Transverse colon (tissue), 4 donors: Measurements from ENCODE around the gene INKA2. TPM values are rescaled to one million over a fixed set of nuclear protein-coding genes. Genes with fewer than 3 reads are reported as not detected.
"Not testable (repeated sequence)": the region's sequence is repeated elsewhere in the genome, so short reads cannot be mapped to it uniquely, and the experiment has no call there.

ENCODE experiments used
- DNase-seq: peaks from one replicate; pipeline ENCODE4 v3.0.0-alpha.2; 2019
- H3K27ac ChIP-seq, 4 donors: fragments of 200-600 bp; sonication (generic); 2 replicates each; pipeline ENCODE4 v1.5.1; 2016 to 2018; ENCODE audit warnings: inconsistent platforms in 4 of 4
- H3K27me3 ChIP-seq: fragments of 200-600 bp; sonication (generic); 2 replicates; pipeline ENCODE4 v1.5.1; 2017; ENCODE audit warnings: inconsistent platforms
- H3K36me3 ChIP-seq, 4 donors: fragments of 200-600 bp; sonication (generic); 2 replicates each; pipeline ENCODE4 v1.5.1; 2017 to 2019; ENCODE audit warnings: inconsistent platforms in 4 of 4
- H3K4me1 ChIP-seq, 4 donors: fragments of 200-600 bp; sonication (generic); 2 replicates each; pipeline ENCODE4 v1.5.1; 2017 to 2020; ENCODE audit warnings: inconsistent platforms in 4 of 4
- H3K4me3 ChIP-seq, 4 donors: fragments of 200-600 bp; sonication (generic); 1 replicate in 1 of 4; 2 replicates in 3 of 4; pipeline versions ENCODE4 v1.5.1 to v1.6.1; 2017 to 2019; ENCODE audit warnings: inconsistent platforms in 4 of 4
- H3K9me3 ChIP-seq, 2 donors: fragments of 200-600 bp; sonication (generic); 2 replicates each; pipeline ENCODE4 v1.5.1; 2017 to 2019; ENCODE audit warnings: inconsistent platforms in 2 of 2
- CTCF ChIP-seq, 5 experiments: fragments of 200-600 bp in 3 of 5; fragments of 450-650 bp in 2 of 5; sonication (generic) in 3 of 5; IDR thresholded peaks; 1 replicate in 2 of 5; 2 replicates in 3 of 5; pipeline ENCODE4 v1.5.1; 2016 to 2017; ENCODE audit warnings: antibody characterized with exemption in 5 of 5, inconsistent platforms in 3 of 5, mild to moderate bottlenecking in 2 of 5, moderate library complexity in 1 of 5
- EP300 ChIP-seq: sonication (generic); formaldehyde crosslinking; IDR thresholded peaks from one replicate; pipeline ENCODE4 v1.6.1; 2017; ENCODE audit warnings: antibody characterized with exemption, low read depth
- POLR2A ChIP-seq: fragments of 450-650 bp; IDR thresholded peaks from one replicate; pipeline ENCODE4 v1.6.1; 2016; ENCODE audit warnings: antibody characterized with exemption, mild to moderate bottlenecking, moderate library complexity
- POLR2AphosphoS5 ChIP-seq, 3 donors: sonication (generic); formaldehyde crosslinking; IDR thresholded peaks; one replicate each; pipeline ENCODE4 v1.6.1; 2016; ENCODE audit warnings: antibody characterized with exemption in 3 of 3
- WGBS, 2 donors: methylation state at CpG; one replicate each; pipeline ENCODE4 v1.1.5; 2018; ENCODE audit warnings: low coverage in 1 of 2; 5-methylcytosine and 5-hydroxymethylcytosine counted together
- in situ Hi-C, 4 donors: fragments of 200-750 bp; cut with MboI; loops; one replicate each; pipeline versions ENCODE4 v1.15.0 to v1.15.1; 2017; ENCODE audit warnings: low sequenced_read_pairs in 3 of 4, low pct_ligation_motif_present in 1 of 4, low pct_unique_long_range_greater_than_20kb in 1 of 4
- intact Hi-C: fragments of 100-400 bp; cut with DNase I; formaldehyde crosslinking; loops from one replicate; pipeline ENCODE4 v1.15.1; 2023; ENCODE audit warnings: low total_unique reads
- total RNA-seq, 4 donors: library from RNA; depleted of rRNA; stranded (reverse); fragments of >200 nt; gene quantifications; one replicate each; pipeline ENCODE4 v1.1.0, GENCODE V29; 2016

The INKA2 gene
- total RNA-seq, 4 donors from 2014 or later: 1.8 to 2.7 TPM; not detected in 2

GRCh38 chr1:111743679-111744101, 4.5 kb upstream of the INKA2 start:
- no peak for DNase-seq
- WGBS, 2 donors: 83 to 85% methylated on average over 1 to 3 of the region's 3 CpGs
- Histone ChIP-seq H3K9me3 (no peaks in the 10 kb centered on the region), H3K27ac (no peak overlapping the region), H3K27me3 (peaks cover 18% of the 10 kb centered on the region), H3K36me3 (no peaks in the 10 kb centered on the region), H3K4me3 (no peak overlapping the region), H3K4me1 (peaks cover 0 to 19% (median 11%) of the 10 kb centered on the region in 4 donors)
- in situ Hi-C loops: loop anchor here in 1 of 4 donors (25.0 kb wide), 1 partner anchor 256 kb away; no protein-coding TSS in a partner anchor
- intact Hi-C loops: no loop called here
- TF ChIP-seq POLR2AphosphoS5 (IDR thresholded peaks at IDR 0.05): no peak

GRCh38 chr1:111742938-111743549, 3.8 kb upstream of the INKA2 start:
- no peaks in the 10 kb centered on the region for H3K9me3 ChIP-seq
- 67 to 83% methylated on average over 1 to 5 of the region's 5 CpGs for WGBS, 2 donors
- in situ Hi-C loops: loop anchor here in 1 of 4 donors (25.0 kb wide), 1 partner anchor 256 kb away; no protein-coding TSS in a partner anchor
- no peak for DNase-seq
- intact Hi-C loops: no loop called here
- H3K36me3 ChIP-seq: no peaks in the 10 kb centered on the region
- H3K4me1 ChIP-seq: peaks cover under 1 to 25% (median 18%) of the 10 kb centered on the region in 4 donors
- H3K27me3 ChIP-seq: peaks cover 18% of the 10 kb centered on the region
- no peak for TF ChIP-seq POLR2A
- no peak for TF ChIP-seq POLR2AphosphoS5 (IDR thresholded peaks at IDR 0.05)
- TF ChIP-seq CTCF (IDR thresholded peaks at IDR 0.05): no peak
- TF ChIP-seq EP300: no peak
- no peak overlapping the region for H3K27ac ChIP-seq
- H3K4me3 ChIP-seq: no peak overlapping the region

GRCh38 chr1:111742292-111742691, 3.1 kb upstream of the INKA2 start:
- 96% methylated on average over 14 of the region's 14 CpGs; no CpG with 5 or more reads in 1 of the 2 donors for WGBS, 2 donors
- in situ Hi-C loops: loop anchor here in 1 of 4 donors (25.0 kb wide), 1 partner anchor 255 kb away; no protein-coding TSS in a partner anchor
- H3K36me3 ChIP-seq, H3K4me3 ChIP-seq, DNase-seq, H3K9me3 ChIP-seq, H3K27ac ChIP-seq, intact Hi-C loops: not testable (repeated sequence)
- peaks cover 23% of the 10 kb centered on the region for H3K27me3 ChIP-seq
- H3K4me1 ChIP-seq: peaks cover 8 to 31% (median 25%) of the 10 kb centered on the region in 4 donors

- intact Hi-C loops: no loop called here
- DNase-seq: peak; percentile 69
- peak overlapping the region; percentile 47 to 73 (median 58) for H3K4me3 ChIP-seq
- H3K36me3 ChIP-seq: no peaks in the 10 kb centered on the region
- WGBS, 2 donors: 0 to 1% methylated on average over 13 to 60 of the region's 63 CpGs
- peaks cover 23% of the 10 kb centered on the region for H3K27me3 ChIP-seq
- no peaks in the 10 kb centered on the region for H3K9me3 ChIP-seq
- in situ Hi-C loops: loop anchor here in 1 of 4 donors (25.0 kb wide), 1 partner anchor 253 kb away; no protein-coding TSS in a partner anchor
- peak overlapping the region; percentile 90 to 95 (median 94) for H3K27ac ChIP-seq
- TF ChIP-seq EP300 (no peak), POLR2A (no peak), POLR2AphosphoS5 (IDR thresholded peaks at IDR 0.05) (peak in 1 of 3 donors; percentile 13), CTCF (IDR thresholded peaks at IDR 0.05) (no peak)
- H3K4me1 ChIP-seq: peaks cover 9 to 36% (median 27%) of the 10 kb centered on the region in 4 donors
These were observed 950 bp upstream of the INKA2 start for GRCh38 chr1:111739925-111740765.
